Skeletal muscle cell (primary cell): Measurements from ENCODE around the gene LENG9.
"Not testable (repeated sequence)": the region's sequence is repeated elsewhere in the genome, so short reads cannot be mapped to it uniquely, and the experiment has no call there.

Experiments used
- DNase-seq: peaks from one replicate; pipeline ENCODE4 v3.0.0-alpha.2; 2010; ENCODE audit warnings: low read depth
- H3K4me3 ChIP-seq: 2 replicates; pipeline ENCODE4 v1.5.1; 2011; ENCODE audit warnings: low read depth, mild to moderate bottlenecking, control low read depth, low read length, moderate library complexity

LENG9 gene

GRCh38 chr19:54481326-54481930 lies 17.9 kb upstream of the LENG9 start:
- H3K4me3 ChIP-seq = no peak overlapping the region
- no peak for DNase-seq

GRCh38 chr19:54480051-54480450 lies 16.5 kb upstream of the LENG9 start:
- DNase-seq = no peak

GRCh38 chr19:54478677-54479266 lies 15.2 kb upstream of the LENG9 start:
- H3K4me3 ChIP-seq = no peak overlapping the region
- DNase-seq = no peak

More at GRCh38 chr19:54480051-54480450, 16.5 kb upstream of the LENG9 start:
- no peak overlapping the region for H3K4me3 ChIP-seq

- no peak for DNase-seq
- H3K4me3 ChIP-seq = no peak overlapping the region
Measured at GRCh38 chr19:54477650-54478049, 14.1 kb upstream of the LENG9 start.

GRCh38 chr19:54475706-54476105 lies 12.1 kb upstream of the LENG9 start:
- no peak for DNase-seq
- H3K4me3 ChIP-seq = no peak overlapping the region

- no peak for DNase-seq
- H3K4me3 ChIP-seq = peak overlapping the region; percentile 66
Measured at GRCh38 chr19:54473892-54474372, 10.4 kb upstream of the LENG9 start.

- peak; percentile 55 for DNase-seq
- peak within 1 kb of the TSS; percentile 66 for H3K4me3 ChIP-seq
Measured at GRCh38 chr19:54473071-54473891, 9.7 kb upstream of the LENG9 start, which contains the start of gene CDC42EP5. CDC42EP5 (minus strand) TSS chr19:54473296; CDS start chr19:54465547, 7,749 bp downstream.

- DNase-seq = no peak
- peak overlapping the region; percentile 54 for H3K4me3 ChIP-seq
Measured at GRCh38 chr19:54470991-54471782, 7.6 kb upstream of the LENG9 start.

GRCh38 chr19:54470276-54470887 lies 6.8 kb upstream of the LENG9 start:
- H3K4me3 ChIP-seq = peak overlapping the region; percentile 54
- no peak for DNase-seq

GRCh38 chr19:54469496-54469934 lies 5.9 kb upstream of the LENG9 start:
- DNase-seq = no peak
- H3K4me3 ChIP-seq = no peak overlapping the region

GRCh38 chr19:54466110-54466480 lies 2.5 kb upstream of the LENG9 start:
- H3K4me3 ChIP-seq, DNase-seq: not testable (repeated sequence)

GRCh38 chr19:54465426-54466109 lies 2.0 kb upstream of the LENG9 start:
- no peak overlapping the region for H3K4me3 ChIP-seq
- DNase-seq = no peak

- peak; percentile 34 for DNase-seq
- peak overlapping the region; percentile 60 for H3K4me3 ChIP-seq
Measured at GRCh38 chr19:54464630-54465425, 1.2 kb upstream of the LENG9 start.

GRCh38 chr19:54464044-54464629 lies 559 bp upstream of the LENG9 start:
- H3K4me3 ChIP-seq = peak overlapping the region; percentile 60
- peak; percentile 50 for DNase-seq

- peak; percentile 41 for DNase-seq
- H3K4me3 ChIP-seq = peak overlapping the region; percentile 60
Measured at GRCh38 chr19:54462655-54463530, 685 bp downstream of the LENG9 start.

- no peak for DNase-seq
- H3K4me3 ChIP-seq = peak overlapping the region; percentile 60
Measured at GRCh38 chr19:54462047-54462654, 1.4 kb downstream of the LENG9 start.
